ENCODE results near the gene LY6G5B.

The LY6G5B gene

DNA sequence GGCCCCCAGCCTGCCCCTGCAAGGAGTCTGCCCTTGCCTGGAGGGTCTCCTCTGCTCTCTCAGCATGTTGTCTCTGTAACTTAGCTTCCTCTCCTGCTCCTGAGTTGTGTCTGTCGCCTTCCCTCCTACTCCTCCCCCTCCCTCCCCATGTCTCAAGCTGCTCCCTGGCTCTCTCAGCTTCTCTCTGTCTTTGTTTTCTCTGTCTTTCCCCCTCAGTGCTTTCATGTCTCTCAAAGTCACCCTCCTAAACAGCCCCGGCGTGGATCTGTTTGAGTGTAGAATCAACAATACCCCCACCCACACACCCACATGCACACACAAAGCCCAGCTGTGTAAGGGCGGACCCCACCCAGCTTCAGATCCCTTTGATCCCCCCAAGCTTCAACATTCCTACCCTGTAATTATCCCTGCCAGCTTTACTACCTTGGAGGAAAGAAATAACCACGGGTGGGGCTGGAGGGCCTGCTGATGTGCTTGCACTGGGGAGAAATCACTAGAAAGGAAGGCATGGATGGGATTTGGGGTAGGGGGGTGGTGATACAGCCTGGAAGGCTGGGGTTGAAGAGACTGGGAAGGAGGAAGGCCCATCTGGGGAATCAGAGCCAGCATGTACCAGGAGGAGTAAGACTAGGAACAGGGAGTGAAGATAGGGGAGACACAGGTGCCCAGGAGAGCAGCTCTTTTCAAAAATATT, 44.4 kb downstream of the LY6G5B start:
- in situ Hi-C loops (cut with MboI; ENCODE audit: low pct_unique_long_range_greater_than_20kb, low sequenced_read_pairs, unreplicated experiment), result no loop called here
- no peak for DNase-seq (ENCODE audit: low spot score)
- TF ChIP-seq, protein P1, sequence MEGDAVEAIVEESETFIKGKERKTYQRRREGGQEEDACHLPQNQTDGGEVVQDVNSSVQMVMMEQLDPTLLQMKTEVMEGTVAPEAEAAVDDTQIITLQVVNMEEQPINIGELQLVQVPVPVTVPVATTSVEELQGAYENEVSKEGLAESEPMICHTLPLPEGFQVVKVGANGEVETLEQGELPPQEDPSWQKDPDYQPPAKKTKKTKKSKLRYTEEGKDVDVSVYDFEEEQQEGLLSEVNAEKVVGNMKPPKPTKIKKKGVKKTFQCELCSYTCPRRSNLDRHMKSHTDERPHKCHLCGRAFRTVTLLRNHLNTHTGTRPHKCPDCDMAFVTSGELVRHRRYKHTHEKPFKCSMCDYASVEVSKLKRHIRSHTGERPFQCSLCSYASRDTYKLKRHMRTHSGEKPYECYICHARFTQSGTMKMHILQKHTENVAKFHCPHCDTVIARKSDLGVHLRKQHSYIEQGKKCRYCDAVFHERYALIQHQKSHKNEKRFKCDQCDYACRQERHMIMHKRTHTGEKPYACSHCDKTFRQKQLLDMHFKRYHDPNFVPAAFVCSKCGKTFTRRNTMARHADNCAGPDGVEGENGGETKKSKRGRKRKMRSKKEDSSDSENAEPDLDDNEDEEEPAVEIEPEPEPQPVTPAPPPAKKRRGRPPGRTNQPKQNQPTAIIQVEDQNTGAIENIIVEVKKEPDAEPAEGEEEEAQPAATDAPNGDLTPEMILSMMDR (IDR thresholded peaks at IDR 0.05; ENCODE audit: extremely low read depth, insufficient read depth, missing control alignments), result no peak

DNA sequence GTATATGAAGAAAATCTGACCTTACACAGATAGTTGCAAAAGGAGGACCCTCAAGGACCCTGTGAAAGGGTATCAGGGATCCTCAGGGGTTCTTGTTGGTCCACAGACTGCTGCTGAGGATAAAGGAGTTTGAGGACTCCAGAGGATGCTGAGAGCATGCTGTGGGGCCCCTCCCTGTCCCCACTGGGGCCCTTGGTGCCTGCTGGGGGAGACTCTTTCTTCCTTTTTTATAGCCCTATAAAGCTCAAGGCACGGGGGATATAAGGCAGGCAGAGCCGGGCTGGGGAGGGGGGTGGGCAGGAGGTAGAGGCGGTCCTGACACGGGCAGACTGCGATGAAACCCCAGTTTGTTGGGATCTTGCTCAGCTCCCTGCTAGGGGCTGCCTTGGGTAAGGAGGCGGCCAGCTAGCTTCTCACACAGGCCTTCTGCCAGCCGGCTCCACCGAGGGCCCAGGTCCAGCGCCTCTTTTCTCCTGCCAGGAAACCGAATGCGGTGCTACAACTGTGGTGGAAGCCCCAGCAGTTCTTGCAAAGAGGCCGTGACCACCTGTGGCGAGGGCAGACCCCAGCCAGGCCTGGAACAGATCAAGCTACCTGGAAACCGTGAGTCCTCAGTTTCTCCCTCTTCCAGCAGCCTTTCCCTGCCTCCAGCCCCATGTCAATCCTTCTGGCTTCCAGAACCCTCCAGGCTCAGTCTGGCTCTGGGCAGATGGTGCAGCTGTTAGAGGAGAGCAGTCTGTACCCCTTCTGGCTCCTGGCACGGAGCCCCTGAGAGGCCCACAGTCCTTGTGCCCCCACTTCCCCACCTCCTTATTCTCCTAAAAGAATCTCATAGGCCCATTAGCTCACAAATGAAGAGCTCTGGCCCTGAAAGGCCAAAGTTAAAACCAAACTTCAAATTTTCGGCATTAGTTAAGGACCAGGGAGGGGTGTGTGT, 45.5 kb downstream of the LY6G5B start, which contains the start of gene LY6G6D:
TSS of gene LY6G6D (plus strand) at position 327 of the 937 bp plus-strand sequence. CDS start at position 335, 8 bp downstream.
- TF ChIP-seq, protein P1 (IDR thresholded peaks at IDR 0.05; ENCODE audit: extremely low read depth, insufficient read depth, missing control alignments), result no peak
- in situ Hi-C loops (cut with MboI; ENCODE audit: low pct_unique_long_range_greater_than_20kb, low sequenced_read_pairs, unreplicated experiment), result no loop called here
- DNase-seq (ENCODE audit: low spot score), result no peak

- in situ Hi-C loops (cut with MboI; ENCODE audit: low pct_unique_long_range_greater_than_20kb, low sequenced_read_pairs, unreplicated experiment), result no loop called here
- TF ChIP-seq, protein P1 (IDR thresholded peaks at IDR 0.05; ENCODE audit: extremely low read depth, insufficient read depth, missing control alignments), result no peak
- DNase-seq (ENCODE audit: low spot score), result no peak
These were observed 47.9 kb downstream of the LY6G5B start for GRCh38 chr6:31717499-31718222.

GRCh38 chr6:31718265-31718664, 48.5 kb downstream of the LY6G5B start:
- in situ Hi-C loops (cut with MboI; ENCODE audit: low pct_unique_long_range_greater_than_20kb, low sequenced_read_pairs, unreplicated experiment), result no loop called here
- no peak for DNase-seq (ENCODE audit: low spot score)
- TF ChIP-seq, protein P1 (IDR thresholded peaks at IDR 0.05; ENCODE audit: extremely low read depth, insufficient read depth, missing control alignments), result no peak

DNA sequence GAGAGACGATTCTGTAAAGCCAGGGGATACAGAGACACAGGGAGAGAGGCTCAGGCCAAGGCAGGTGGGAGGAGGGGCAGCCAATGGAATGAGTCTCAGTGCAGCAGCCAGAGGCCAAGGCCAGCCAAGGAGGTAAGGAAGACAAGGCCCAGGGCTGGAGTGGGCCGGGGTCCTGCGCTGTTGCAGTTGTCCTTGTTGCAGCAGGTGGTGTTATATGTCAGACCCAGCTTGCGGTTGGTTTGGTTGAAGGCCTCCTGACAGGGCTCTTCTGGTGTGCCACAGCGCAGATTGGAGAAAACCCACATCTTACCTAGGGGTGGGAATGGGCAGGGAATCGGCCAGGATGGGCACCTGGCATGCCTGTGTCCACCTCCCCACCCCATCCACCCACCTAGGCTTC, 49.2 kb downstream of the LY6G5B start:
- DNase-seq (ENCODE audit: low spot score), result no peak
- in situ Hi-C loops (cut with MboI; ENCODE audit: low pct_unique_long_range_greater_than_20kb, low sequenced_read_pairs, unreplicated experiment), result no loop called here
- TF ChIP-seq, protein P1 (IDR thresholded peaks at IDR 0.05; ENCODE audit: extremely low read depth, insufficient read depth, missing control alignments), result no peak

DNA sequence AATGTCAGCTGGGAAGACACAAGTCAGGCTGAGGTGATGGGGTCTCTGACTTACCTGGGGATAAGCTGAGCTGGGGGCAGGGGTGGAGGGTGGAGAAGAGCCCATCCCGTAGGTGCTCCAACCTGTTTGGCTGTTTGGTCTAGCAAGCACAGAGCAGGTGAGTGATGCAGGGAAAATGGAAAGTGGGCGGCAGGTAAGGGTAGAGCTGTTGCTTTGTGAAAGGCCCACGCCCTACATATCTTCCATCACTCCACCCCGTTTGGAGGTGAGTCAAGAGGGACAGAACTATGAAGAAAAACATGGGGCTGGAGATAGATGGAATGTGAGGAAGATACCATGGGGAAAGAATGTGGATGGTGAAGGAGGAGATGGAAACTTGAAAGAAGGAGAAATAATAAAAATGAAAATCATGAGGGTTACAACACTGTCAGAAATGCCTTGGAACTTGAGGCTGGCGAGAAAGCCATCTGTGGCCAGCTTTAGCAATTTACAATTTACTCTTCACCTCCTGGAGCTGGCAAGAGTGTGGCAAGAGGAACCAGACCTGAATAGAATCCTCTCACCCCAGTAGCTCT, 50.5 kb downstream of the LY6G5B start:
- no peak for DNase-seq (ENCODE audit: low spot score)
- TF ChIP-seq, protein P1 (IDR thresholded peaks at IDR 0.05; ENCODE audit: extremely low read depth, insufficient read depth, missing control alignments), result no peak
- in situ Hi-C loops (cut with MboI; ENCODE audit: low pct_unique_long_range_greater_than_20kb, low sequenced_read_pairs, unreplicated experiment), result no loop called here

All from GM13977 (cell line).